HL-60/S4 treated with retinoic acid at 250 ng/mL for 4 days and 3 days (cell line): Measurements from ENCODE around the gene DRC3.

Experiments used
- in situ Hi-C: fragments of 300-500 bp; cut with MboI; formaldehyde crosslinking; loops from 2 replicates; pipeline ENCODE4 v1.7.0; 2022; ENCODE audit warnings: low sequenced_read_pairs

The DRC3 gene

GRCh38 chr17:18018411-18018921 lies 45.8 kb downstream of the DRC3 start:
- in situ Hi-C loops, result no loop called here

- in situ Hi-C loops, result no loop called here
Observed at GRCh38 chr17:18019838-18020154, 47.1 kb downstream of the DRC3 start.

GRCh38 chr17:18020971-18021370 lies 48.3 kb downstream of the DRC3 start:
- in situ Hi-C loops, result no loop called here

DNA sequence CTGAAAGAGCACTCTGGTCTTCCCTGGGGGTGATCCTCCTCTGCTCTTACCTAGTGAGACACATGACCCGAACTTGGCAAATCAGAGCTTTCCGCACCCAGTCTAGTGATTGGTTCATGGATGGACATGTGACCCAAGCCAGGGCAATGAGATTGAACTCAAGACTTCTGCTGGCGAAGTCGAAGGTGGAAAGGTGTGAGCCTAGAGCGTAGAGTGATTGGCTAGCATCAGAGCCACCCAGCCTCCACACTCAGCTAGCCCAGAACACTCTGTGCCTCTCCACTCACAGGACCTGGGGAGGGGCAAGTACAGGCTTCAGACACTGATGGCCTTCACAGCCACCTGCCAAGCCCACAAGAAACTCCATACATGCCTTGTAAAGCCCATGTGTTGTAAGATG lies 48.7 kb downstream of the DRC3 start:
- in situ Hi-C loops, result no loop called here

- in situ Hi-C loops, result loop anchor here (25.0 kb wide), 1 partner anchor 663 kb away; no protein-coding TSS in a partner anchor
Observed at GRCh38 chr17:18025241-18025944, 52.7 kb downstream of the DRC3 start.

GRCh38 chr17:18025945-18026776 lies 53.5 kb downstream of the DRC3 start:
- in situ Hi-C loops, result loop anchor here (25.0 kb wide), 1 partner anchor 664 kb away; no protein-coding TSS in a partner anchor

GRCh38 chr17:18027280-18027679 lies 54.6 kb downstream of the DRC3 start:
- in situ Hi-C loops, result loop anchor here (25.0 kb wide), 1 partner anchor 665 kb away; no protein-coding TSS in a partner anchor

- in situ Hi-C loops, result loop anchor here (25.0 kb wide), 1 partner anchor 666 kb away; no protein-coding TSS in a partner anchor
Observed at GRCh38 chr17:18028114-18028951, 55.7 kb downstream of the DRC3 start.

GRCh38 chr17:18028952-18029540 lies 56.4 kb downstream of the DRC3 start:
- in situ Hi-C loops, result loop anchor here (25.0 kb wide), 1 partner anchor 667 kb away; no protein-coding TSS in a partner anchor

DNA sequence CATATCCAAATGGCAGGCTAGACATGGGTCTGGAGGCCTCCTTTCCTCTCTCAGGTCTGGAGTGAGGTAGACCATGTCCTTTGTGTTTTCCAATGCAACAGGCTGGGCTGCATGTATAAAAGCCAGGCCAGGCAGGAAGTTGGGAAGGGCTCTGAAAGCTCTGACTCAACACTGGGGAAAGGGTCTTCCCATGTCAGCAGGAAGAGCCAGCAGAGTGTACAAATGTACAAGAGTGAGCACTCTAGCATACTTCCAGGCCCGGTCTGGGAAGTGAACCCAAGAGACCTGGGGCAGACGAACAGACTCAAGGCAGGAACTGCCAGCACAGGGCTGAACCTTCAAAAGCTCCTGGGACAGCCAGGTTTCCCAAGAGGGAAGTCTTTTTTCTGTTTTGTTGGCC lies 59.3 kb downstream of the DRC3 start:
- in situ Hi-C loops, result loop anchor here (25.0 kb wide), 1 partner anchor 670 kb away; no protein-coding TSS in a partner anchor

- in situ Hi-C loops, result loop anchor here (25.0 kb wide), 1 partner anchor 671 kb away; no protein-coding TSS in a partner anchor
Observed at GRCh38 chr17:18033442-18034099, 60.9 kb downstream of the DRC3 start.

DNA sequence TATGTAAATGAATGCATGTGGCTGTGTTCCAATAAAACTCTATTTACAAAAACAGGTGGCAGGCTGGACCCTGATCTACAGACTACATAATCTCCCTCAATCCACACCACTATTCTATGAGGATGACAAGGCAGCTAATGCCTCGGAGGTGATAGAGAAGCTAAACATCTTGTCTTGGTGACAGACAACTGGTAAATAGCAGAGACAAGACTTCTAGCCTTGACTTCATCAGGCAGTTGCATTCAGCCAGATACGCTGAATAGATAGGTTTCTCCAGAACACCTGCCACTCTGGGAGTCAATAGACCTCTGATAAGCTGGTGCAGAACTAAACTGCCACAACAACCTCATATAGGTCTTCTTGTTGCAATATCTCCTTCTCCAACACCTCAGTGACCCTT lies 63.0 kb downstream of the DRC3 start:
- in situ Hi-C loops, result loop anchor here (25.0 kb wide), 1 partner anchor 673 kb away; no protein-coding TSS in a partner anchor

- in situ Hi-C loops, result loop anchor here (25.0 kb wide), 1 partner anchor 675 kb away; no protein-coding TSS in a partner anchor
Observed at GRCh38 chr17:18037486-18037885, 64.8 kb downstream of the DRC3 start.

DNA sequence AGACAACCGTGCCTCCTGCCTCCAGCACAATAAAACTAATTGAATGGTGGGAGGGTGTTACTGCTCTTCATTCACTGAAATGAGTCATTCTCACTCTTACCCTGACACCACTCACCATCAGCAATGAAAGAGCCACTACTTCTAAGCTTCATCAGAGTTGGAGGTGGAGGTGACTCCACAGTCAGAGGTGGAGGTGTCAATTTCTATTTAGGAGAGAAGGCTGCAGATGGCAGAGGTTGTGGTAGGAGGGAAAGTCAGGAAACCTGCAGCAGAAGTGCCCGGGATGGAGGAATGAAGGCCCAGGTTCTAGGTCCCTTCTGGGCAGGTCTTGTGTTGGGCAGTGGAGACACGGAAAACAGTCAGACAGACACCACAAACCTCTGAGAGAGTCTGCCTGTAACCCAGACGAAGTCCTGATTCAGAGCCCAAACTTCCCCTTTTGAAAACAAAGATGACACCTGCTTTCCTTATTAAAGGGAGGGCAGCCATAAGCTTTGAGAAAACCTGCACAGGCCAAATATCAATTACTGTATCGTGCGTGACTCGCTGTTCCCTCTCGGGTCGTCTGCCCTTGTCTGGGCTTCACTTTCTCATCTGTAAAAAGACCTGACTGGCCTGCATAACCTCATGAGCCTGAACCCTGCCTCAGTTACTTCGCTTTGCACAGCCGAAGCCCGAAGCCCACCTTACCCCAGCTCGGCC lies 65.6 kb downstream of the DRC3 start:
- in situ Hi-C loops, result loop anchor here (25.0 kb wide), 1 partner anchor 676 kb away; no protein-coding TSS in a partner anchor

- in situ Hi-C loops, result loop anchor here (25.0 kb wide), 1 partner anchor 677 kb away; no protein-coding TSS in a partner anchor
Observed at GRCh38 chr17:18038861-18039534, 66.3 kb downstream of the DRC3 start, which contains the start of the genes ATPAF2 and GID4. Gene ATPAF2, minus strand, starts transcription at chr17:18039168. Its CDS starts 155 bp downstream, at chr17:18039013. Gene GID4, plus strand, starts transcription at chr17:18039408. Its CDS starts 57 bp downstream, at chr17:18039465.

DNA sequence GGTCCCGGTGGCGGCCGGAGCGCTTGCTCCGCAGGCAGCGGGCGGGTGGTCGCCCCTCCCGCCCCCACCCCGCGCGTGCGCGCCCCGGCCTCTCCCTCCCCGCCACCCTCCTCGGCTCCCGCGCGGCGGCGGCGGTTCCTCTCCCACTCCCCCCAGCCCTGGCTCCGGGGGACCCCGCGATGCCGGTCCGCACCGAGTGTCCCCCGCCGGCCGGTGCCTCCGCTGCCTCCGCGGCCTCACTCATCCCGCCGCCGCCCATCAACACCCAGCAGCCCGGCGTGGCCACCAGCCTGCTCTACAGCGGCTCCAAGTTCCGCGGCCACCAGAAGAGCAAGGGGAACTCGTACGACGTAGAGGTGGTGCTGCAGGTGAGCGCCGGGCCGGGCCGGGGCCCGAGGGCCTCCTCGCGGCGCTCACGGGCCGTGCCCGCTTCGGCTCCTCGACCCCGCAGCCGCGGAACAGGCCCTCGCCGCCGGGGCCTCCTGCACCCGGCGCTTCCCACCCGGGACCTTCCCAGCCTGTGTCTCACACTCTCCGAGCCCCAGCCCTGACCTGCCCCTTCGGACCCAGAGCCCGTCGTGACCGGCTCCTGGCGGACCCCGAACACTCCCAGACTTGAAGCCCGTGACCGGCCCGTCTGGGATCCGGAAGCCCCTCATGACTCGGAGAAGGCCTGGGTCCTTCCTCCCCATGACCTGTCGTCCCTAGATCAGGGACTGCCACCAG lies 67.0 kb downstream of the DRC3 start:
- in situ Hi-C loops, result loop anchor here (25.0 kb wide), 1 partner anchor 677 kb away; no protein-coding TSS in a partner anchor

DNA sequence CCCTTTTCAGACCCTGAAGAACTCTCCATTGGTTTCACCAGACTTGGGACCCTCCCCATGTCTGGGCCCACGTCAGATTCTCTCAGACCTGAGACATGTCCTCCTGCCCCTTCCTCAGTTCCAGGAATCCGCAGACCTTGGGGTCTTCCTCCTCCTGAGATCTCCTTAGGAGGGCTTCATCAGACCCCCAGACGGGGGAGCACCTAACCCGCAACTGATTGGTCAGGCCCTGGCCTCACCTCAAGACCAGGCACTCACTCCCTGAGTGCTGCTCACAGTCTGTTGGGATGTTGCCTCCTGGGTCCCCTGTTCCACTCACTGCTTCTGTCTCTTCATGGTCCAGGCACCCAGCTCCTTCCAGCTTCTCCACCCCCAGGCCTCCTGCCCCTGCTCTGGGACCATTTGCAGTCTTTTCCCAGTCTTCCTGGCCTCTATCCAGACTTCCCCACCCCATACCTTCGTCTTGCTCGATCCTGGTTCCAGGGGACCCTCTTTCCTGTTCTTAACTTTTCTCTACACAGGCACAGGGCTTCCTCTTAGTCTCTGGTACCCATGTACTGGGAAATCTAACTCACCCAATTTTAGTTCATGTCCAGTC lies 67.7 kb downstream of the DRC3 start:
- in situ Hi-C loops, result loop anchor here (25.0 kb wide), 1 partner anchor 678 kb away; no protein-coding TSS in a partner anchor
